IMR-90 (cell line): ENCODE measurements around the gene ETFA. TPM values are rescaled to one million over a fixed set of nuclear protein-coding genes. Genes with fewer than 3 reads are reported as not detected.

Experiments
- ATAC-seq: fragments of 200-7000 bp; cut with Tn5 transposase; 2 replicates; pipeline ENCODE4 v1.9.1; 2020; ENCODE audit warnings: low read depth, mild to moderate bottlenecking, moderate library complexity
- BruUV-seq: library from RNA; stranded (reverse); fragments of 400-500 nt; replicated peaks from 2 replicates; lab custom pipeline; 2021; lab: Mats Ljungman, UMichigan
- CTCF ChIA-PET: fragments of 300-600 bp; formaldehyde crosslinking; extraction: SDS; loops from one replicate; lab custom pipeline; 2021; ENCODE audit warnings: antibody characterized with exemption; lab: Yijun Ruan, JAX
- POLR2A ChIA-PET: fragments of 300-600 bp; sonication (Branson Sonifier 250); formaldehyde crosslinking; loops from one replicate; lab custom pipeline; 2022; ENCODE audit warnings: antibody characterized with exemption; ENCODE audit not compliant: unreplicated experiment; lab: Charles Lee
- DNase-seq: peaks from one replicate; pipeline ENCODE4 v3.0.0; 2013
- H2AFZ ChIP-seq: replicated peaks from 2 replicates; pipeline ENCODE3; 2013; ENCODE audit warnings: low read length, mild to moderate bottlenecking; ENCODE audit not compliant: poor library complexity
- H2AK5ac ChIP-seq: 2 replicates; pipeline ENCODE4 v1.6.1; 2013; ENCODE audit warnings: low read depth, low read length, inconsistent platforms
- H2AK9ac ChIP-seq: replicated peaks from 2 replicates; pipeline ENCODE3; 2013; ENCODE audit warnings: mild to moderate bottlenecking, low read depth, low read length, moderate library complexity; ENCODE audit not compliant: poor library complexity
- H2BK120ac ChIP-seq: 2 replicates; pipeline ENCODE4 v1.6.1; 2013; ENCODE audit warnings: low read depth, low read length, inconsistent platforms
- H2BK15ac ChIP-seq: 3 replicates; pipeline ENCODE4 v1.6.1; 2013; ENCODE audit warnings: low read depth, low read length, inconsistent platforms
- H2BK20ac ChIP-seq: 2 replicates; pipeline ENCODE4 v1.6.1; 2013; ENCODE audit warnings: low read depth, mild to moderate bottlenecking, inconsistent platforms, low read length, moderate library complexity
- H2BK5ac ChIP-seq: 2 replicates; pipeline ENCODE4 v1.6.1; 2013; ENCODE audit warnings: mild to moderate bottlenecking, low read depth, low read length, inconsistent platforms; ENCODE audit not compliant: poor library complexity, severe bottlenecking
- H3K14ac ChIP-seq: replicated peaks from 2 replicates; pipeline ENCODE4 v1.6.1; 2013; ENCODE audit warnings: low read depth, low read length, inconsistent platforms
- H3K18ac ChIP-seq: 2 replicates; pipeline ENCODE4 v1.6.1; 2013; ENCODE audit warnings: low read depth, low read length, control low read depth
- H3K23ac ChIP-seq: 2 replicates; pipeline ENCODE4 v1.6.1; 2013; ENCODE audit warnings: low read depth, low read length, inconsistent platforms
- H3K27ac ChIP-seq: 2 replicates; pipeline ENCODE4 v1.5.1; 2013; ENCODE audit warnings: mild to moderate bottlenecking, control low read depth, low read length; ENCODE audit not compliant: insufficient read depth
- H3K27me3 ChIP-seq: 2 replicates; pipeline ENCODE4 v1.6.1; 2013; ENCODE audit warnings: low read length; ENCODE audit not compliant: control insufficient read depth, insufficient read depth
- H3K36me3 ChIP-seq: 2 replicates; pipeline ENCODE4 v1.6.1; 2013; ENCODE audit warnings: low read length, mixed read lengths; ENCODE audit not compliant: control insufficient read depth, insufficient read depth
- H3K4ac ChIP-seq: 2 replicates; pipeline ENCODE4 v1.6.1; 2013; ENCODE audit warnings: low read depth, low read length, inconsistent platforms
- H3K4me1 ChIP-seq: 2 replicates; pipeline ENCODE4 v1.6.1; 2013; ENCODE audit warnings: low read length, mixed read lengths; ENCODE audit not compliant: control insufficient read depth, insufficient read depth
- H3K4me2 ChIP-seq: 2 replicates; pipeline ENCODE4 v1.6.1; 2013; ENCODE audit warnings: low read depth, mild to moderate bottlenecking, control low read depth, low read length, moderate library complexity
- H3K4me3 ChIP-seq: 2 replicates; pipeline ENCODE4 v1.5.1; 2013; ENCODE audit warnings: low read depth, mild to moderate bottlenecking, control low read depth, low read length, moderate library complexity; ENCODE audit not compliant: insufficient read depth
- H3K56ac ChIP-seq: 2 replicates; pipeline ENCODE4 v1.6.1; 2013; ENCODE audit warnings: low read length, inconsistent platforms; ENCODE audit not compliant: insufficient read depth; ENCODE audit errors: extremely low read depth
- H3K79me1 ChIP-seq, 2 experiments: 2 replicates each; pipeline ENCODE4 v1.6.1; 2013; ENCODE audit warnings: low read length in 2 of 2, inconsistent platforms in 1 of 2, low read depth in 1 of 2
- H3K9ac ChIP-seq: 2 replicates; pipeline ENCODE4 v1.6.1; 2013; ENCODE audit warnings: low read depth, low read length, control low read depth
- H3K9me1 ChIP-seq: 2 replicates; pipeline ENCODE4 v1.6.1; 2013; ENCODE audit warnings: low read length, inconsistent platforms; ENCODE audit not compliant: insufficient read depth
- H3K9me3 ChIP-seq: 2 replicates; pipeline ENCODE4 v1.6.1; 2013; ENCODE audit warnings: low read length; ENCODE audit not compliant: control insufficient read depth, insufficient read depth
- H4K20me1 ChIP-seq: 2 replicates; pipeline ENCODE4 v1.6.1; 2013; ENCODE audit warnings: low read length, inconsistent platforms; ENCODE audit not compliant: insufficient read depth
- H4K5ac ChIP-seq: 2 replicates; pipeline ENCODE4 v1.6.1; 2013; ENCODE audit warnings: mild to moderate bottlenecking, low read depth, low read length, control low read depth
- H4K8ac ChIP-seq, 2 experiments: 2 replicates each; pipeline ENCODE4 v1.6.1; 2013; ENCODE audit warnings: low read depth in 2 of 2, low read length in 2 of 2, control low read depth in 1 of 2, inconsistent platforms in 1 of 2
- H4K91ac ChIP-seq: 2 replicates; pipeline ENCODE4 v1.6.1; 2013; ENCODE audit warnings: low read depth, low read length, inconsistent platforms; ENCODE audit not compliant: insufficient read depth
- BHLHE40 ChIP-seq: fragments of 150-350 bp; IDR thresholded peaks from 2 replicates; pipeline ENCODE4 v1.6.1; 2016; ENCODE audit warnings: mild to moderate bottlenecking, low read depth, low read length
- CEBPB ChIP-seq: IDR thresholded peaks from 2 replicates; pipeline ENCODE4 v1.6.1; 2012; ENCODE audit warnings: low read depth, low read length, improper control_type of control experiment
- CHD1 ChIP-seq: IDR thresholded peaks from 2 replicates; pipeline ENCODE4 v1.6.1; 2012; ENCODE audit warnings: low read depth, low read length, improper control_type of control experiment
- ELK1 ChIP-seq: fragments of 150-350 bp; IDR thresholded peaks from 2 replicates; pipeline ENCODE4 v1.6.1; 2016; ENCODE audit warnings: low read depth, mild to moderate bottlenecking, low read length, moderate library complexity, borderline replicate concordance
- FOS ChIP-seq: fragments of 150-350 bp; IDR thresholded peaks from 2 replicates; pipeline ENCODE4 v1.6.1; 2016; ENCODE audit warnings: low read depth, low read length
- MAZ ChIP-seq: IDR thresholded peaks from 2 replicates; pipeline ENCODE4 v1.6.1; 2012; ENCODE audit warnings: low read depth, mild to moderate bottlenecking, low read length, improper control_type of control experiment, moderate library complexity, borderline replicate concordance
- WGBS, 2 experiments: methylation state at CpG; one replicate each; pipeline versions ENCODE4 v1.1.5 to v1.1.7; 2013; ENCODE audit warnings: missing lambda C conversion rate in 2 of 2; ENCODE audit not compliant: insufficient read length in 1 of 2; ENCODE audit errors: extremely low coverage in 2 of 2; 5-methylcytosine and 5-hydroxymethylcytosine counted together
- dilution Hi-C: fragments of 300-500 bp; cut with HindIII; formaldehyde crosslinking; loops from one replicate; pipeline ENCODE4 v1.14.3; 2018; ENCODE audit warnings: low sequenced_read_pairs; ENCODE audit not compliant: unreplicated experiment
- in situ Hi-C: fragments of 300-500 bp; cut with MboI; formaldehyde crosslinking; loops from 3 replicates; pipeline ENCODE4 v1.14.3; 2019; ENCODE audit warnings: low sequenced_read_pairs, inconsistent platforms, mixed read lengths
- intact Hi-C: fragments of 100-400 bp; cut with micrococcal nuclease; formaldehyde crosslinking; loops from 2 replicates; pipeline ENCODE4 v1.10.0; 2022
- polyA plus RNA-seq, 3 experiments: library from polyadenylated mRNA; depleted of rRNA; stranded (reverse); fragments of >200 nt; gene quantifications; 2 replicates each; pipeline ENCODE4 v1.2.3, GENCODE V29; 2012; ENCODE audit warnings: low replicate concordance in 1 of 3
- total RNA-seq: library from RNA; depleted of rRNA; stranded (reverse); fragments of >200 nt; gene quantifications from 2 replicates; pipeline ENCODE4 v1.2.3, GENCODE V29; 2012

The ETFA gene
- total and polyA plus RNA-seq, 2 of the 4 experiments (the other 2 are of a cell fraction): 115 to 172 TPM

DNA sequence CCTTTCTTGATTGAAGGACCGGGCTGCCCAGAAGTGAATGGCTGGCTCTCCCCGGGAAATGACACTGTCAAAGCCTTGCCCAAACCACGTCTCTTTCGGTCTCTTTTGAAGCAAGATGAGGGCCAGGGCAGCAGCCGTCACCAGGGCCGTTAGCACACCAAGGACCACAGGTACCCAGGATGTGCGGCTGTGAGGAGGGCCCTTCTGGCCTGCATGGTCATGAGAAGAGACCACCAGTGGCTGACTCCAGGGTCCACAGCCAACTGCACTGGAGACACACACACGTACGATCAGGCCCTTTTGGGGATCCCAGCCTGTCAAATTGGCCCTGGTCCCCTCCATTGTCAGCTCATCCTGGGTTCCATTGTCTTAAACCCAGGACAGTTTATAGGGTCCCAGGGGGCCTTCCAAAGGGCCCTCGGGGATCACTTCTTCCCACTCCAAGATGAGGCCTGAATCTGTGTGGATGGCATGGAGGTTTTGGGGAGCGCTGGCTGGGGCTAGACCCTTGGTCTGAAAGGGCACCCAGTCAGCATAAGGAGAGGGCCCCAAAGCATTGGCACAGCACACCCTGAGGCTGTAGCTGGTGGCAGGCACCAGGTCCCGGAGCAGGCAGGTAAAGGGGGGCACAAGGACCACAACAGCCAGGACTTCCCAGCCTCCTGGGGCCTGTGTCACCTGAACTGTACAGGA lies 50.9 kb downstream of the ETFA start:
- H2BK15ac ChIP-seq: no peak overlapping the region
- peaks cover 51% of the 10 kb centered on the region for H3K36me3 ChIP-seq
- intact Hi-C loops: no loop called here
- H3K27ac ChIP-seq: no peak overlapping the region
- H3K4me3 ChIP-seq: no peak overlapping the region
- WGBS, 2 experiments: 98% methylated on average over 8 of the region's 12 CpGs; no CpG with 5 or more reads in 1 of the 2 experiments
- H4K8ac ChIP-seq: no peak overlapping the region
- no peak overlapping the region for H2BK5ac ChIP-seq
- in situ Hi-C loops: no loop called here
- DNase-seq (no peak), ATAC-seq (no peak)
- no peak overlapping the region for H2AK9ac ChIP-seq
- ChIA-PET POLR2A (no interaction called here), CTCF (no interaction called here)
- no peak overlapping the region for H2AFZ ChIP-seq
- H3K79me1 ChIP-seq: peaks cover 0 to 20% of the 10 kb centered on the region in 2 experiments; a peak in 2 of 4 replicates
- no peaks in the 10 kb centered on the region for H3K27me3 ChIP-seq
- H3K4ac ChIP-seq: no peak overlapping the region
- no TSS peak for BruUV-seq
- dilution Hi-C loops: no loop called here
- H4K5ac ChIP-seq: no peak overlapping the region
- TF ChIP-seq CHD1: no peak
- TF ChIP-seq MAZ: no peak
- no peak for TF ChIP-seq ELK1
- no peak for TF ChIP-seq CEBPB
- TF ChIP-seq FOS: no peak
- no peak for TF ChIP-seq BHLHE40
- no peak overlapping the region for H3K56ac ChIP-seq
- H3K9ac ChIP-seq: no peak overlapping the region
- H4K91ac ChIP-seq: no peak overlapping the region
- no peak overlapping the region for H2BK120ac ChIP-seq
- H3K14ac ChIP-seq: no peak overlapping the region
- no peaks in the 10 kb centered on the region; the same call in 1 of the 2 replicates for H4K20me1 ChIP-seq
- no peak overlapping the region for H2BK20ac ChIP-seq
- H2AK5ac ChIP-seq: no peak overlapping the region
- H3K4me2 ChIP-seq: no peak overlapping the region
- no peak overlapping the region for H3K18ac ChIP-seq
- peaks cover 4% of the 10 kb centered on the region for H3K9me1 ChIP-seq
- H3K9me3 ChIP-seq: peaks cover 16% of the 10 kb centered on the region
- H3K4me1 ChIP-seq: no peaks in the 10 kb centered on the region
- H3K23ac ChIP-seq: no peak overlapping the region
